ENCODE data around the gene TNFAIP8. TPM values are rescaled to one million over a fixed set of nuclear protein-coding genes. Genes with fewer than 3 reads are reported as not detected.

Gene TNFAIP8
- total and polyA plus RNA-seq, 8 donors = 5.7 to 14.2 (median 8.4) TPM

DNA sequence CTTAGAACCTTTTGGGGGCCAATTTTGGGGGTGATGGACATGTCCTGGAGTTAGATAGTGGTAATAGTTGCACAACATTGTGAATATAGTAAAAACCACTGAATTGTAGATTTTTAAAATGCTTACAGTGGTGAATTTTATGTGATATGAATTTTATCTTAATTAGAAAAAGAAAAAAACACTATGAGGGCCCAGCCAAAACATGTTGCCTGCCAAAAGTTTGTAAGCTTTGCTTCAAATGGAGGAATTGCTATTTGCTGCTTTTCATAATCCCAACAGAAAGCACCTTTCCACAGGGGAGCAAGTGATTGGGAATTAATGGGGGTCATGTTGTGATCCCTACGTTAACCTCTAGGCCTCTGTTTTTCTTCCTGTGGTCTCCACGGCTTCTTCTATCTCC, 19.1 kb downstream of the TNFAIP8 start:
- DNase-seq = no peak
- WGBS, 2 donors = 86 to 95% methylated on average over 2 of the region's 2 CpGs
- intact Hi-C loops (cut with DNase I) = no loop called here
- Histone ChIP-seq H3K9me3 (no peaks in the 10 kb centered on the region), H3K4me3 (no peak overlapping the region), H3K4me1 (no peaks in the 10 kb centered on the region), H3K27ac (no peak overlapping the region), H3K27me3 (no peaks in the 10 kb centered on the region), H3K36me3 (no peaks in the 10 kb centered on the region)
- TF ChIP-seq, protein P1, sequence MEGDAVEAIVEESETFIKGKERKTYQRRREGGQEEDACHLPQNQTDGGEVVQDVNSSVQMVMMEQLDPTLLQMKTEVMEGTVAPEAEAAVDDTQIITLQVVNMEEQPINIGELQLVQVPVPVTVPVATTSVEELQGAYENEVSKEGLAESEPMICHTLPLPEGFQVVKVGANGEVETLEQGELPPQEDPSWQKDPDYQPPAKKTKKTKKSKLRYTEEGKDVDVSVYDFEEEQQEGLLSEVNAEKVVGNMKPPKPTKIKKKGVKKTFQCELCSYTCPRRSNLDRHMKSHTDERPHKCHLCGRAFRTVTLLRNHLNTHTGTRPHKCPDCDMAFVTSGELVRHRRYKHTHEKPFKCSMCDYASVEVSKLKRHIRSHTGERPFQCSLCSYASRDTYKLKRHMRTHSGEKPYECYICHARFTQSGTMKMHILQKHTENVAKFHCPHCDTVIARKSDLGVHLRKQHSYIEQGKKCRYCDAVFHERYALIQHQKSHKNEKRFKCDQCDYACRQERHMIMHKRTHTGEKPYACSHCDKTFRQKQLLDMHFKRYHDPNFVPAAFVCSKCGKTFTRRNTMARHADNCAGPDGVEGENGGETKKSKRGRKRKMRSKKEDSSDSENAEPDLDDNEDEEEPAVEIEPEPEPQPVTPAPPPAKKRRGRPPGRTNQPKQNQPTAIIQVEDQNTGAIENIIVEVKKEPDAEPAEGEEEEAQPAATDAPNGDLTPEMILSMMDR (IDR thresholded peaks at IDR 0.05) = no peak
- ATAC-seq = no peak
- no peak for FAIRE-seq

DNA sequence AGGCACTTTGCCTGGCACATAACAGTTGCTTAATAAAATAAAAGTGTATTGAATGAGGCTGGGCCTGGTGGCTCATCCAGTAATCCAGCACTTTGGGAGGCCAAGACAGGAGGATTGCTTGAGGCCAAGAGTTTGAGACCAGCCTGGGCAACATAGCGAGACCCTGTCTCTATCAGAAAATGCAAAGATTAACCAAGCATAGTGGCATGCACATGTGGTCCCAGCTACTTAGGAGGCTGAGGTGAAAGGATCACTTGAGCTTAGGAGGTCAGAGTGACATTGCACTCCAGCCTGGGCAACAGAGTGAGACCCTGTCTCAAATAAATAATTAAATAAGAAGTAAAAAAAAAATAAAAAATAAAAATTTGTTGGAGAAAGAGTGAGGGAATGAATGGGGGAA, 21.2 kb downstream of the TNFAIP8 start:
- Histone ChIP-seq H3K4me1 (no peaks in the 10 kb centered on the region), H3K27ac (no peak overlapping the region), H3K4me3 (no peak overlapping the region), H3K27me3 (no peaks in the 10 kb centered on the region), H3K9me3 (no peaks in the 10 kb centered on the region), H3K36me3 (no peaks in the 10 kb centered on the region)
- DNase-seq (no peak), FAIRE-seq (no peak), ATAC-seq (no peak)
- intact Hi-C loops (cut with DNase I) = no loop called here
- WGBS, 2 donors = 95 to 98% methylated on average over 1 of the region's 1 CpG
- TF ChIP-seq, protein P1 (IDR thresholded peaks at IDR 0.05) = no peak

DNA sequence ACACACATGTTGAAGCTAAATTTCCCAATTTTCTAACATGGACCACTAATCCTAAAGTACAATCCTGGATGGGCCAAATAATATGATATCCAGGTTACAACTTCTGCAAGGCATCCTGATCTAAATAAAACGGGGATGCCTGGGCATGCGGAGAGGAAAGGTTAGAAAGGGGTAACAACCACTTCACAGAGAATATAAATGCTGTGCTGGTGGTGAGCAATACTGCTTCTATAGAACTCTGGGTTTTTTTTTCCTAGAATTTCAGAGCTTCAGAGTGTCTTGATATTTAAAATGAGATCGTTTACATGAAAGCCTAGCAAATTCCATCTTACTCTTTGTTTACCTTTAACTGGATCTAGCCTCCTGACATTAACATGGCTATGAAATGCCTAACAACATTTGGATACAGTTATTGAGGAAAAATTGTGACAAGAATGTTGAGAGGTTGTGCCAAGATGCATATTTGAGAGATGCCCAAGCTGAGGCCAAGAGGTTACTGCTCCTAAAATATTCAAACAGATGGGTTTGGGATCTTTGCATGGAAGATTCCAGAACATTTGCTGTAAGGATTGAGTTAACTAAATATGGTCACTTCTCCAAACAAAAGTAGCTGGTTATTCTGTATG, 22.4 kb downstream of the TNFAIP8 start:
- TF ChIP-seq, protein P1 (IDR thresholded peaks at IDR 0.05) = no peak
- Histone ChIP-seq H3K36me3 (no peaks in the 10 kb centered on the region), H3K4me1 (no peaks in the 10 kb centered on the region), H3K9me3 (no peaks in the 10 kb centered on the region), H3K4me3 (no peak overlapping the region), H3K27ac (no peak overlapping the region), H3K27me3 (no peaks in the 10 kb centered on the region)
- ATAC-seq (no peak), FAIRE-seq (no peak), DNase-seq (no peak)
- intact Hi-C loops (cut with DNase I) = no loop called here
- WGBS, 2 donors = 90 to 91% methylated on average over 3 of the region's 3 CpGs

DNA sequence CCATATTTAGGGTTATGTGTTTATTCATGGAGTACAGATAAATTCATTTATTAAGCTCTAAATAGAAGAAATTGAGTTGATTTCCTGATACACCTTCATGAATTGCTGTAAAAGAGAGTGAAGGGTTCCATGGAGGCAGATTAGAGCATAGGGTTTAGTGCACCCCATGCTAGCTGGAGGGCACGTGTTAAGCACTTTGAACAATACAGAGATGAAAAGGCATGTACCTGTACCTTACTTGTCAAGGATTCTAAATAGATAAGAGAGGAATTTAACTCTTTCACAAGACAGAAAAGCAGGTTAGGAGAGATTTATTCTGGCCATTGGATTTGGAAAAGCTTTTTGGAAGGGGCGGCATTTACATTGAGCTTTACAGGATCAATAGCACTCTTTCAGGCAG, 23.3 kb downstream of the TNFAIP8 start:
- no peaks in the 10 kb centered on the region for H3K4me1 ChIP-seq
- H3K9me3 ChIP-seq = no peaks in the 10 kb centered on the region
- 80 to 85% methylated on average over 2 of the region's 2 CpGs for WGBS, 2 donors
- H3K36me3 ChIP-seq = no peaks in the 10 kb centered on the region
- FAIRE-seq (no peak), DNase-seq (no peak), ATAC-seq (no peak)
- TF ChIP-seq, protein P1 (IDR thresholded peaks at IDR 0.05) = no peak
- intact Hi-C loops (cut with DNase I) = no loop called here
- H3K27me3 ChIP-seq = no peaks in the 10 kb centered on the region
- no peak overlapping the region for H3K27ac ChIP-seq
- H3K4me3 ChIP-seq = no peak overlapping the region

DNA sequence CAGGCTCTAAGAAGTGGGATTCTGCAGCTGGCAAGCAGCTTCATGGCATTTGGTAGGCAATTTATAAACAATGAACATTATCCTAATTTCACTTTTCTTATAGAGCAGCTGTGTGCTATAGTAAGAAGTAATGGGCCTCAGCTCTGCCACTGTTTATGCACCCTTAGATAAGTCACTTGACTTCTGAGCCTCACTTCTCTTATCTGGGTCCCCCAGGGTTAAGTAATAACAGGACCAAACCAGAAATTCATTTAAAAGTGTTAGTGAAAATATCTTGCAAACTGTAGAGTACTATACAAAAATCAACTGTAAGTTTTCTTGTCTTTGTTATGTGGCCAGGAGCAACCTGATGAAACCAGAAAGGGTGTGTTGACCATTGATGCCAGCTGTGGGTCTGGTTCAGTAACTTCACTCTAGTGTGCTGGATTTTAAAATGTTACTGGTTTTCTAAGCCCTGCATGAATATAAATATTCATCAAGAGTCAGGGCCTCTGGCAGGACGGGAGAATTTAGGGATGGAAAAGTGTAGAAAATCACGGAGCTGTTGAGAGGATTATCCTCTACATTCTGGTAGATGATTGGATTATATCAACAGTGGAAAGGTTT, 24.2 kb downstream of the TNFAIP8 start:
- no peaks in the 10 kb centered on the region for H3K4me1 ChIP-seq
- 95 to 98% methylated on average over 2 of the region's 2 CpGs for WGBS, 2 donors
- no peak overlapping the region for H3K27ac ChIP-seq
- no peak overlapping the region for H3K4me3 ChIP-seq
- DNase-seq = no peak
- no peak for FAIRE-seq
- H3K27me3 ChIP-seq = no peaks in the 10 kb centered on the region
- H3K9me3 ChIP-seq = no peaks in the 10 kb centered on the region
- H3K36me3 ChIP-seq = no peaks in the 10 kb centered on the region
- no peak for ATAC-seq
- TF ChIP-seq, protein P1 (IDR thresholded peaks at IDR 0.05) = no peak
- intact Hi-C loops (cut with DNase I) = no loop called here
